DND-41 (cell line): ENCODE measurements around the gene ATF7IP2.

ENCODE experiments used
- ATAC-seq: fragments of 200-7000 bp; cut with Tn5 transposase; 3 replicates; pipeline ENCODE4 v1.9.1; 2021; ENCODE audit warnings: low read depth; ENCODE audit not compliant: insufficient read depth
- DNase-seq: peaks from one replicate; pipeline ENCODE4 v3.0.0-alpha.2; 2020
- H2AFZ ChIP-seq: 2 replicates; pipeline ENCODE4 v1.6.0; 2012; ENCODE audit warnings: low read depth, low read length
- H3K27ac ChIP-seq: 2 replicates; pipeline ENCODE4 v1.5.1; 2012; ENCODE audit warnings: low read length, inconsistent platforms
- H3K27me3 ChIP-seq: fragments of 200-600 bp; sonication (generic); 2 replicates; pipeline ENCODE4 v1.6.0; 2012; ENCODE audit warnings: low read length, mild to moderate bottlenecking, inconsistent platforms; ENCODE audit not compliant: insufficient read depth, poor library complexity
- H3K36me3 ChIP-seq: 2 replicates; pipeline ENCODE4 v1.5.1; 2012; ENCODE audit warnings: low read length, inconsistent platforms; ENCODE audit not compliant: insufficient read depth
- H3K4me1 ChIP-seq: 2 replicates; pipeline ENCODE4 v1.5.1; 2012; ENCODE audit warnings: mild to moderate bottlenecking, low read length; ENCODE audit not compliant: insufficient read depth
- H3K4me2 ChIP-seq: 2 replicates; pipeline ENCODE4 v1.6.0; 2012; ENCODE audit warnings: mild to moderate bottlenecking, moderate library complexity, low read length, inconsistent platforms; ENCODE audit not compliant: insufficient read depth
- H3K4me3 ChIP-seq, 2 experiments: fragments of 200-600 bp in 1 of 2; shearing (Covaris generic) in 1 of 2; 2 replicates each; pipeline ENCODE4 v1.5.1; 2012 to 2016; ENCODE audit warnings: inconsistent platforms in 2 of 2, low read length in 2 of 2, mild to moderate bottlenecking in 2 of 2, low read depth in 1 of 2, moderate library complexity in 1 of 2
- H3K79me2 ChIP-seq: 2 replicates; pipeline ENCODE4 v1.6.0; 2012; ENCODE audit warnings: low read length, inconsistent platforms; ENCODE audit not compliant: insufficient read depth
- H3K9ac ChIP-seq: 2 replicates; pipeline ENCODE4 v1.6.0; 2012; ENCODE audit warnings: low read depth, mild to moderate bottlenecking, inconsistent platforms, low read length, moderate library complexity
- H3K9me3 ChIP-seq: 2 replicates; pipeline ENCODE4 v1.5.1; 2012; ENCODE audit warnings: low read length, moderate library complexity, mild to moderate bottlenecking, inconsistent platforms; ENCODE audit not compliant: insufficient read depth, severe bottlenecking
- H4K20me1 ChIP-seq: 2 replicates; pipeline ENCODE4 v1.6.0; 2012; ENCODE audit warnings: low read length; ENCODE audit not compliant: insufficient read depth
- CTCF ChIP-seq: IDR thresholded peaks from 2 replicates; pipeline ENCODE4 v1.5.1; 2012; ENCODE audit warnings: borderline replicate concordance, low read length, moderate library complexity, mild to moderate bottlenecking; ENCODE audit not compliant: poor library complexity, severe bottlenecking; ENCODE audit errors: extremely low read depth
- EZH2 ChIP-seq: IDR thresholded peaks from 3 replicates; pipeline ENCODE4 v1.6.1; 2012; ENCODE audit warnings: borderline replicate concordance, low read depth, mild to moderate bottlenecking, moderate library complexity, low read length, inconsistent platforms; ENCODE audit not compliant: severe bottlenecking

Gene ATF7IP2

GRCh38 chr16:10385725-10386516 is at the start of gene ATF7IP2:
Gene ATF7IP2, plus strand, starts transcription at chr16:10386061. Its CDS starts 44,560 bp downstream, at chr16:10430621.
- H3K27ac ChIP-seq: peak within 1 kb of the TSS; percentile 79
- peaks cover 28% of the 10 kb centered on the region for H3K79me2 ChIP-seq
- peaks cover 8% of the 10 kb centered on the region; the same call in 1 of the 2 replicates for H3K36me3 ChIP-seq
- DNase-seq (peak; percentile 94), ATAC-seq (peak; percentile 97)
- peaks cover 5% of the 10 kb centered on the region for H3K27me3 ChIP-seq
- peak within 1 kb of the TSS; percentile 85 for H2AFZ ChIP-seq
- H3K9ac ChIP-seq: peak within 1 kb of the TSS; percentile 82
- TF ChIP-seq EZH2 (no peak), CTCF (no peak)
- no peaks in the 10 kb centered on the region for H4K20me1 ChIP-seq
- H3K9me3 ChIP-seq: peaks cover 2% of the 10 kb centered on the region
- H3K4me1 ChIP-seq: peaks cover 54% of the 10 kb centered on the region
- peak within 1 kb of the TSS; percentile 58 for H3K4me2 ChIP-seq
- peak within 1 kb of the TSS; percentile 86 for H3K4me3 ChIP-seq

GRCh38 chr16:10338426-10338825 is 47.4 kb upstream of the ATF7IP2 start:
- peaks cover 16% of the 10 kb centered on the region for H3K4me1 ChIP-seq
- no peak overlapping the region for H3K4me3 ChIP-seq
- peaks cover 36% of the 10 kb centered on the region for H3K9me3 ChIP-seq
- DNase-seq (peak; percentile 26), ATAC-seq (no peak)
- H3K9ac ChIP-seq: no peak overlapping the region
- H3K4me2 ChIP-seq: no peak overlapping the region
- H3K36me3 ChIP-seq: no peaks in the 10 kb centered on the region
- H4K20me1 ChIP-seq: no peaks in the 10 kb centered on the region
- H3K27me3 ChIP-seq: no peaks in the 10 kb centered on the region
- no peak for TF ChIP-seq CTCF
- no peak for TF ChIP-seq EZH2
- H2AFZ ChIP-seq: 0 out of 2 replicates have a peak overlapping the region, but pooled peaks have one; percentile 4
- peak overlapping the region; percentile 55 for H3K27ac ChIP-seq
- H3K79me2 ChIP-seq: no peaks in the 10 kb centered on the region

GRCh38 chr16:10339777-10340732 is 45.8 kb upstream of the ATF7IP2 start:
- TF ChIP-seq CTCF: no peak
- TF ChIP-seq EZH2: no peak
- peak; percentile 23 for DNase-seq

More at GRCh38 chr16:10339777-10340732, 45.8 kb upstream of the ATF7IP2 start:
- Histone ChIP-seq H3K4me1 (peaks cover 16% of the 10 kb centered on the region), H3K36me3 (no peaks in the 10 kb centered on the region), H2AFZ (no peak overlapping the region), H3K9me3 (peaks cover 44% of the 10 kb centered on the region), H3K4me3 (no peak overlapping the region), H3K9ac (no peak overlapping the region), H3K27ac (no peak overlapping the region), H3K79me2 (no peaks in the 10 kb centered on the region), H3K27me3 (no peaks in the 10 kb centered on the region), H4K20me1 (no peaks in the 10 kb centered on the region), H3K4me2 (no peak overlapping the region)
- no peak for ATAC-seq
